ENCODE results near the gene LHX2.

- TF ChIP-seq CTCF (IDR thresholded peaks at IDR 0.05) (no peak), POLR2A (IDR thresholded peaks at IDR 0.05) (no peak)
Measured at GRCh38 chr9:124007565-124008302, 3.8 kb upstream of the LHX2 start.
